Activated CD4-positive, alpha-beta T cell treated with anti-CD3 and anti-CD28 coated beads, Interleukin-10, Interleukin-2, amounts not matched to agents 100 ng/mL and 50 ng/mL, durations not matched to agents 16 hours and 8 hours (primary cell): ENCODE data around the gene GCA.

Source experiments
- DNase-seq: peaks from one replicate; pipeline ENCODE4 v3.0.0-alpha.2; 2020

Gene GCA

GRCh38 chr2:162343824-162344616 lies at the start of gene GCA:
GCA (plus strand) TSS chr2:162344132; CDS start chr2:162344249, 117 bp downstream.
- DNase-seq, result peak; percentile 96

DNA sequence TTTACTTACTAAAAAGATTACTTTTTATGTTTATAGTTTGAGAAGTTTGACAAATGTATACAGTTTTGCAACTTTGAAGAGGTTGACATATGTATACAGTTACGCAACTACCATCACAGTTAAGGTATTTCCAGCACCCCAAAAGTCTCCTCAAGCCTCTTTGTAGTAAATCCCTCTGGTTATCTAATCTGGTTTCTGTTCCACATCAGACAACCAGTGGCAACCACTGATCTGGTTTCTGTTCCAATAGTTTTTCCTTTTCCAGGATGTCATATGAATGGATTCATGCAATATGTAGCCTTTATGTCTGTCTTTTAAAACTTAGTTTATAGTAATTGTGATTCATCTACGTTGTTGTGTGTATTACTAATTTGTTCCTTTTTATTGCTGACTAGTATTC lies 48.9 kb upstream of the GCA start:
- no peak for DNase-seq

DNA sequence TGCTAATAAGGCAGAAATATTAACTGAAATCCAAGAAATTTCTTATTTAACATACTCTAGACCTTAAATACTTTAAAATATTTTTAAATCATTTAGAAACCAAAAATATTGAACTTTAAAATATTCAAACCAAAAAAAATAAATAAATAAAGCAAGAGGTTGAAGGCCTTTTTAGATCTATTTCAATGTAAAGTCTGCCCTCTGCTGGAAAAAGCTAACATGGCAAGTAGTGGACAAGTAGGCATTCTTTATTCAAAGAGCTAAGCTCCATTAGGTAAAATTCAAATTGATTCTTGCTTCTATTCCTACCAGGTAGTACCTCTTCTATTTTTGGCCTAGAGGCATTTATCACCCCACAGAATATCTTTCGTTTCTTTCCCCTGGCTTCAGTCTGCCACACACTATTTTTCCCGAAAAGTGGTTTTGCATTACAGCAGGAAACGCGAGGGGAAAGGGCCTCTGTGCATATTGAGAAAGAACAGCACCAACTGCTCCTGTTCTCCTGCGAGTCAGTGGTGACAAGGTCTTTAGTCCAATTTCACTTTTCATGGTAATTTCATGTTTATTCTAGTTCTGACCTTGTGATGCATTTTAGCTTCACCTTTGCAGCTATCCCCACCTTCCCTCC lies 45.9 kb upstream of the GCA start:
- DNase-seq, result peak; percentile 76

GRCh38 chr2:162298669-162299335 lies 45.1 kb upstream of the GCA start:
- no peak for DNase-seq

- DNase-seq, result no peak
These were observed 43.7 kb upstream of the GCA start for GRCh38 chr2:162300266-162300665.

GRCh38 chr2:162301151-162301804 lies 42.7 kb upstream of the GCA start:
- peak; percentile 59 for DNase-seq

DNA sequence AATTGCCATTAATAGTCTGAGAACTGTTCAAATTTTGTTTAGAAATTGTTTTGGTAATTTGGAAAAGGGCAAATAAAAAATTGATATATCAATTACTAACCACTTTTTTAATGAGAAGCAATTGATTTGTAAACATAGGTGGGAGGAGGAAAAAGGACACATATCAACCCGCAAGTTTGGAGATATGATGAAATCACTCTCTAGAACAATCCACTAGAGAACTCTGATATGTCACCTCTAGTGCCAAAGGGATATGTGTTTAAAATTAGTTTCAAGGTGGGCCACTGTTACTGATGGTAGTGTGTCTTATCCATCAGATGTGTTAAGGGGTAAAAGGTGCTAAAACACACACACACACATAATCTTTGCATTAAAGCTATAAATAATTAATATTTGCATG lies 42.1 kb upstream of the GCA start:
- DNase-seq, result no peak

- no peak for DNase-seq
These were observed 38.0 kb upstream of the GCA start for GRCh38 chr2:162305901-162306300.

DNA sequence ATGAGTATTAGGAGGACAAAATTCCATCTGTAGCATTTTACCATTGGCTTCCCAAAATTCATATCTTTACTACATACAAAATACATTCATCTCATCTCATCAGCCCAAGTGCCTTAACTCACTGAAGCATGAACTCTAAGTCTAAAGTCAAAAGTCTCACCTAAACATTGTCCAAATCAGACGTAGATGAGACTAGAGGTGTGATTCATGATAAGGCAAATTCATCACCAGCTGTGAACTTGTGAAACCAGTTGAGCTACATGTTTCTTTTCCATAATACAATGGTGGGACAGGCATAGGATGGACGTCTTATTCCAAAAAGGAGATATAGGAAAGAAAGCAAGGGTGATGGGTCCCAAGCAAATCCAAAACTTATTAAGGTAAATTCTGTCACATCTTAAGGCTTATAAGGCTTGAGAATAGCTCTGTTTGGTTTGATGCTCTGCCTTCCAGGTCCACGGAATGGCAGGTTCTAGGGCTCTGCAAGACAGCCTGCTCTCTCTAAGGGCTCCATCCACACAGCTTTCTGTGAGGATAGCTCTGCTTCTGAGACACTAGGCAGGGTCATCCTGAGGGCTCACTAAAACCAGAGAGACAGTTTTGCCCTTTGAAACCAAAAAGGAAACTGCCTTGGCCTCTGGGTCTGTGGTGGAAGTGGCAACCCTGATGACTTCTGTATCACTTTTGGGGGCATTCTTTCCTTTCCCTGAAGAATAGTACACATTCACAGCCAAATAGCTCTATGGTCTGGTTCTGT lies 35.0 kb upstream of the GCA start:
- no peak for DNase-seq

DNA sequence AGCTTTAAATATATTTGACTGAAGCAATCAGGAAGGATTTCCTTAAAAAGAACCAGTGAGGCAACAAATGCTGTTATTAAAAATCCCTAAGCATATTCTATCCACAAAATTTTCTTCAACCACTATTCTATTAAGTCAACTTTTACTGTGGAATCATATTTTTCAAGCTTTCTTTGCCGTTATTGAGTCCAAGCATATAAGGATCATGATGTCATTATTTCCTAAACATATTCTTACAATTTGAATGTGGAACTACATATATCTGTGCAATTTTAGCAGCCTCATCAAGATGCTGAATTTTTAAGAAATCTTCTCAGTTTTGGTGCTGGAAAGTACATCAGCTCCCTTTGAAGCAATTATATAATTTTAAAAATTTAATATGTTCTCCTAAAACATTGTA lies 31.1 kb upstream of the GCA start:
- DNase-seq, result no peak

DNA sequence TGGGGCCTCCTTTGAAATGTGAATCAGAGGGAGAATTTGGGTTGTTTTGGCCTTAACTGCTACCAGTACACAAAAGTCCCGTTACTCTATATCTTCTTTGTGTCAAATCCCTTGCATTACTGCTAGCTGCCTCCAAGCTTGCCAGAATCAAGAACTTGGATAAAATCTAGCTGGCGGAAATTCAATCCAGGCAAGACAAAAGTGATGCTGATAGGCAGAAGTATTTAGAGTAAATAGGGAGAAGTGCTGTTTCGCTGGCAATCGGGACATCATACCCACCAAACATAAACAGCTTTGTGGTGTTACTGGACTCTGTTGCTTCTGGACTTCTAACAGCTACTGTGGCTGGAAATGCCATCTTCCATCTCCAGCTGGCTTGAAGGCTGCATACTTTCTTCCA lies 28.0 kb upstream of the GCA start:
- no peak for DNase-seq

DNA sequence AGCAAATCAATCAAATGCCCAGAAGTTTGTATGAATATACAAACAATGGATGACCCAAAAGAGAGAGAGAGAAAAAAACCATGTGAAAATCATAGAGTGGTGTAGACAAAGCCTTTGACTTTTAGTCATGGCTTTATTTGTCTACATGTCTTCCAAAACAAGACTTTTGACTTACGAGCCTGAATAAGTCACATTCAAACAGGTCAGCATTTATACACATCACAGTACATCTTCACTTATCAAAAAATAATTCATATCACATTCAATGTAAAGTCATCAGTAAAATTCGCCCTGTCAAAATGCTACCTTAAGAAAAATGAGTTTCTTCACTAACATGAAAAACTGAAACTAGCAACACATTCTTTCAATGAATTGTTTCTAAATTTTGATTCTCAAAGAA lies 27.3 kb upstream of the GCA start:
- no peak for DNase-seq

DNA sequence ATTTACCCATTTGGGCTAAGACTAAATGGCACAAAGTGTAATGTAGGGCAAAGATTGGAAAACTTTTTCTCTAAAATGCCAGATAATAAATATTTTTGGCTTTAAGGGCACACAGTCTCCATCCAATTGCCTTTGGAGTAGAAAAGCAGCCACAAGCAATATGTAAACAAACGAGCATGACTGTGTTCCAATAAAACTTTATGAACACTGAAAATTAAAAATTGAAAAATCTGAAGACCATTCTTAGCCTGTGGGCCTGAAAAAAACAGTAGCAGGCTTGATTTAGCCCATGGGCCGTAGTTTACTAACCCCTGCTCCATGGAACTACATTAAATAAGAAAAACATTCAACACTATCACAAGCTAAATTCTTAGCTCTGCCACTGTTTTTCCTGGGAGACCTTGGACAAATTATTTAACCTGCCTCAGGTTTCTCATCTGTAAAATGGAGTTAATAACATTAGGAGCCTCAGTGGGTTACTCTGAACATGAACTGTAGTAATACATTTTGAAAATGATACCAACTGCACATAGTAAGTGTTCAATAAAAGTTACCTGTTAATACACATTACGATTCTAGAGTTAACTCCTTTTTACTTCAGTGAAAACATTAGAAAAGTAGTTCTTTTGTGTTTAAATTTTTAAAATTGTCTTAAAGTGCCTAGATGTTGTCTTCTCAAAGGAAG lies 26.7 kb upstream of the GCA start:
- no peak for DNase-seq

GRCh38 chr2:162317861-162318327 lies 26.0 kb upstream of the GCA start:
- DNase-seq, result peak; percentile 30

DNA sequence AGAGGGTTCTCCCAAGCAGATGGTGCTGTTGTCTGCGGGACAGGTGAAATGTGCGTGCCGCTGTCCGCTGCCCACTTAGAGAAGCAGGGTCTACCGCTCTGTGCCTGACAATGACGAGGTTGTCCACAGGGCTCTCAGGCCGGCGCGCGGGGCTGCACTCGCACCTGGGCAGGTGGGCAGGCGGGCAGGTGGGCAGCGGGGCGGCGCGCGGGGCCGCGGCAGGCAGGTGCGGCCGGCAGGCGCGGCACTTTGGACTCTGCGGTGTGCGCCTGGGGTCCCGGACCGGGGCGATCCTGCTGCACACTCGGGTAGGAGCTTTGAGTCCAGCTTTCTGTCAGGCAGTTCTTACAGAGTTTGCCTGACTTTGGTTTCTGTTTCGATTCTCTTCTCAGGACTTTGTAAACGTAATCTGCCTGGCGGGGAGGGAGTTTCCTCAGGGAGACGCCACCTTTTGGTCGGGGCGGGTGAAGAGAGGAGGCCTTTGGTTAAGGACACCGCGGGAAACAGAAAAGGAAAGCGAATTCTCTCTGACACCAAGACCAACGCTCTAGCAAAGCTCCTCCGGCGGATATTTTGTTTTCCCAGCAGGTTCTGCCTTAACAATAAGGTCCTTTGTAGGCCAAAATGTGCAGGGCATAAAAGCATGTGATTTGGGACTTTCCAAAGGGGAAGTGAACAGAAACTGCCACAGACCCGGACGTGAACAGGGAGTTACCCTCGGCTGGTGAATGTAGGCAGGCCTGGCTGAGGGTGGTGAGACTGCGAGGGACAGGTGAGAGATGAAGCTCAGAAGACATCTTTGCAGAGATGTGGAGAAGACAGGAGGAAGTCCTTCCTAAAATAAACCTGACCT lies 25.4 kb upstream of the GCA start, which contains the start of gene IFIH1:
Gene IFIH1, minus strand, starts transcription at position 357 of the 853 bp plus-strand sequence. CDS start 377 bp downstream, outside the sequence.
- peak; percentile 90 for DNase-seq

DNA sequence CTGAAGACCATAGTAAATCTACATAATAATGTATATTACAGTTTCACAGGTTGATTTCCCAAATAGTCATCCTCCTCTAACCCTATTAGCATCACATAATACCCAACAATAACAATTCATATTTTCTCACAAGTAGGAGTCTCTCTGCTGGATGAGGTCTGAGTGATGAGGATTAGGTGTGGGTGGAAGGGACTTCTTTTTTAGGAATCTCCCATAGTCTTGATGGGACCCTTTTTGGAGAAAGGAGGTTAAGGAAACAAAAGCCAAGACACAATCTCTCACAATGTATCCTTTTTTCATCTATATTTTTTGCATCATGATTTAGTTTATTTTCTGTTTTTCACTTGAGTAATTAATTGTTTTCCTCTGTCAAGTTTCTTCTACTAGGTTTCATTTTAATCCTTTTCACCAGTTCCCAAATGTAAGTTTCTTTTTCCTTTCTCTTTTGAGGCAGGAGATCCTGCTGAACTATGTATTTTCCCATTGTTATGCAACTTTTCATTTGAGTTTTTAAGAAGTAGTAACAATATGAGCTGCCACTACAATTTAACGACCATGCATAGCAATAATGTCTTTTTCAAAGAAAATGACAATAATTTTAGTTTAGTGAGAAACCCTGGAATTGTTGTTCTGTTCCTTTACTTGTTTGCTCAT lies 22.9 kb upstream of the GCA start:
- DNase-seq, result no peak

DNA sequence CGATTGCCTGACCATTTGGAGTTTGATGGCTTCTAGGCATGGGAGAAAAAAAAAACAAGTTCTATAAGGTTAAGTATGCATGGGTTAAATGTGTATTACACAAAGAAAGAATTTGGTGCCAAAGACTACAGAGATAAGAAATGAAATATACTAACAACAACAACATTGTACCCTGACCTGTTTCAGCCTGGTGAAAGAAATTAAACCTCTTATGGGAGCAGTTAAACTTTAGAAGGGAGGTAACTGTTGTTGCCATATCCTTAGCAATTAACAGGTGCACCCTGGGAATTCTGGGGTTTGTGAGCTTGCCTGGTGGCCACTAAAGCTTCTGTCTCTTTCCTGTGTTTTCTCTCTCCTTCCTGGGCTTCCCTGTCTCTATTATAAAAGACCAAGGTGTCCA lies 19.0 kb upstream of the GCA start:
- no peak for DNase-seq

DNA sequence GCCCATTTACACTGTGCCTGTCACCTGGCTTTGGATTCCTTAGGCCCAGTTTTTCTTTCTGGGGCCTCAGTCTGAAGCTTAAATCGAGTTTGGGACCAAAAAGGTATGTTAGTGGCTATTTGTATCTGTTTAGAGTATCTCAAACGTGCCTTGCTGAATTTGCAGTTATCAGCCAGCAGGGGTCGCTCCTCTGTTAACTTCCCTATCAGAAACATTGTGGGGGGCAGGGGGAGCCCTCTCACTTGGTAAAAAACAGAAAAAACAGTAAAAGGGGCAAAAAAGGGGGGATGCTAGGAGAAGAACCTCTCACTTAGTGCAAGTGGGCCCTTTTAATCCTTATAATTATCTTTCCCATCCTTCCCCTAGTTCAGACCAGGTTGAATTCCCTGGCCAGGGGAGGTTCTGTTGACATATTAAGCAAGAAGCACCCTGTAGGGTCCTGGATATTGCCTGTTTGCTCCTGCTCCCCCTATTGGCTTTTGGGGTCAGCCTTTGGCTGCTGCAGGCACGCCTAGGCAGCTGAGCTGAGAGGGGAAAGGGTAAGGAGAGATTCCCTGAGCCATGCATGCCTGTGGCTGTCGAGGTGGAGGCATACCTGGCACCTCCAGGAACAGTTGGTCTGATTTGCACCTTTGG lies 16.7 kb upstream of the GCA start:
- DNase-seq, result peak; percentile 14

DNA sequence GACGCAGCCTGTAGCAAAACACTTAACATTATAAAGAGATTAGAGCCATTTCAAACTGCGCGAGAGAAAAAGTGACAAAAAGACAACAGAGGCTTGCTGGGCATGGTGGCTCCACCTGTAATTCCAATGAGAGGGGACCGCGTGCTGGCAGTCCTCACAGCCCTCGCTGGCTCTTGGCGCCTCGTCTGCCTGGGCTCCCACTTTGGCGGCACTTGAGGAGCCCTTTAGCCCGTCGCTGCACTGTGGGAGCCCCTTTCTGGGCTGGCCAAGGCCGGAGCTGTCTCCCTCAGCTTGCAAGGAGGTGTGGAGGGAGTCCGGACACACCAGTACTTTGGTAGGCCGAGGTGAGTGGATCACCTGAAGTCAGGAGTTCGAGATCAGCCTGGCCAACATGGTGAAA lies 16.1 kb upstream of the GCA start:
- DNase-seq, result no peak
